ENCODE measurements around the gene CCNB2. TPM values are rescaled to one million over a fixed set of nuclear protein-coding genes. Genes with fewer than 3 reads are reported as not detected.

CCNB2 gene
- total RNA-seq = 2.9 and 6.1 TPM in 2 replicates

DNA sequence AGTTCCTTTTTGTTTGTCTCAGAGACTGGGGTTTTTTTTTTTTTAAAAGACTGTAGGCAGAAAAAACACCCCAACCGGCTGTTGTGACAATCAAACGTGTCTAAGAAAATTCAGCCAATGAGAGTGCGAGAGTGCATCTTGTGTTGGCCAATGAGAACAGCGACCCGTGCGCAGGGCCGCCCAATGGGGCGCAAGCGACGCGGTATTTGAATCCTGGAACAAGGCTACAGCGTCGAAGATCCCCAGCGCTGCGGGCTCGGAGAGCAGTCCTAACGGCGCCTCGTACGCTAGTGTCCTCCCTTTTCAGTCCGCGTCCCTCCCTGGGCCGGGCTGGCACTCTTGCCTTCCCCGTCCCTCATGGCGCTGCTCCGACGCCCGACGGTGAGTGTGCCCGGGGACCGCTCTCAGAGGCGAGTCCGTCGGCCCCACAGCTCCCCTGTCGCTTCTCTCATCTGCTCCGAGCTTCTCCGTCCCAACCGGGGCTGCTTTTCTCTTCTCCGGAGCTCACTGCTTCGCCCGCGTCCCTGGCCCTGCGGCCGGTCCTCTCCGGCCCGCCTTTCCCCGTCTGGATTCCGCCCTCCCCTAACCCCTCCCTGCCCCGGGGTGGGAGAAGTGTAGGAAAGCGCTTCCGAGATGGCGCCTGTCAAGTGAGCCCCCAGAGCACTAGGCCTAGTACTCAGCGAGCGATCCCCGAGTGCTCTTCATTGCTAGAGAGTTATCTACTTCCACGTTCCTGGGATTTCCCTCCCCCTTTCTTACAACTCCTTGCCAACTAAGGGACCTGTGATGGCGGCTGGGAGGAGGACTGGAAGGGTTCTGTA, at the start of gene CCNB2:
CCNB2 (plus strand) TSS at position 235 of the 821 bp plus-strand sequence; CDS start at position 358, 123 bp downstream.

Other genes starting within 250 kb of the CCNB2 start
- gene SLTM, start 171.5 kb upstream of the CCNB2 start, total RNA-seq = 30.7 and 49.4 TPM in 2 replicates
- gene RNF111, start 117.5 kb upstream of the CCNB2 start, total RNA-seq = 13.4 and 18.1 TPM in 2 replicates
- not detected in 2 replicates for gene LDHAL6B, start 101.7 kb downstream of the CCNB2 start, total RNA-seq

Measured in cardiac ventricle fibroblast (primary cell).